ENCODE measurements around the gene RPUSD2. TPM values are rescaled to one million over a fixed set of nuclear protein-coding genes. Genes with fewer than 3 reads are reported as not detected.

Gene RPUSD2
- total and polyA plus RNA-seq, 7 experiments from 2014 or later: 10.6 to 25.9 (median 18.4) TPM

DNA sequence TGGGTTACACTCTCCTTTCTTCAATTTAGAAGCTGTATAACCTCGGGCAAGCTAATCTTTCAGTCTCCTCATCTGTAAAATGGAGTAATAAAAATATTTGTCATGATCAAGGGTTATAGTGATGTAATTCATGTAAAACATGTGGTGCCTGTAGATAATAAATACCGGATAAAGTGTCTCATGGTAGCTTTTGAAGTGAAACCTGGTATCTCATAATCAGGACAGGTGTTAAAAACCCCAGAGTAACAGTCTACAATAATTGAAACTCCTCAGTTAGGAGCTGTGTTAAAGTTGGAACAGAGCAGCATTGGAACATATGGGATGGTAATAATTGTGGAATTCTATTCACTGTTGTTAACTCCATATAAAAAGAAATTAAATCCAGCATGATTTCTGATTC, 24.1 kb downstream of the RPUSD2 start:
- no peak overlapping the region for H3K27ac ChIP-seq (ENCODE audit: low read depth, low read length)
- Mint-ChIP-seq H3K27ac (peak overlapping the region; percentile 91 to 100 (median 98)), H3K4me1 (peaks cover 13 to 41% (median 25%) of the 10 kb centered on the region in 7 donors)

DNA sequence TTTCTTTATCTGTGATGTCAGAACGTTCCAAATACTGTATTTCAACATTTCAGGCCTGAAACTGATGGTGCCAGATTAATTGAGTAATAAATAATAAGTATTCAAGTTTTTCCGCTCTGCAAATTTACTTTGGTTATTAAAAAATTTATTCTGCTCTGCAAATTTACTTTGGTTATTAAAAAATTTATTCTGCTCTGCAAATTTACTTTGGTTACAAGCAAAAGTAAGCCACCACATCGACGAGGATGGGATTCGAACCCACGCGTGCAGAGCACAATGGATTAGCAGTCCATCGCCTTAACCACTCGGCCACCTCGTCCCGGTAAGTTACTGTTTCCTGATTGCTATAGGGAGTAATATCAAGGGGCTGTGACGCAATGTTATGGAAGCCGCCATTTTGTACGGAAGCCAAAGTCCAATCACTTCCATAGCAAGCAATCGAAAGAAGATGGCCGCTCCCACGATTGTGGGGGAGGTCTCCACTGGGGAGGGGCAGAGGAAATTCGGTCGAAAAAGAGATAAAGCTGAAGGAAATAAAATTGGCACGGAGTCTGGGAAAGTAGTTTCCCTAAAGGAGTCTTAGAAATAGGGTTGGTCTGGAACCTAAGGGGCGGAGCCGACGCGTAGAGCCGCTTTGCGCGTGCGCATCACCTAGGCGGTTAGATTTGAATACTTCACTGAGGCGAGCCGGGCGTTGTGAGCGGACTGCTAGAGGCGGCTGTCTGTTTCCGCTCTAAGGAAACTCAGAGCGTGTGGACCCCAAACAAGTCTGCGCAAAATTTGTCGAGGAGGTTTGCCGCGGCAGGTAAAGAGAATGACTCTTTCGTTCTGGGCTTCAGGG, 24.7 kb downstream of the RPUSD2 start, which contains the start of gene KNL1:
KNL1 (plus strand) TSS at position 662 of the 841 bp plus-strand sequence. CDS start 8,683 bp downstream, outside the sequence.
- ChIA-PET POLR2A (interaction anchor here (0.9 to 2.9 kb wide), 4 partner anchors 16 to 213 kb away, joined by 4 to 12 read pairs (median 8); partner anchors contain the start of genes CCDC32, DNAJC17, RPUSD2 and ZFYVE19), CTCF (interaction anchor here (1.9 to 3.0 kb wide), 2 partner anchors 29 to 188 kb away, joined by 5 to 13 read pairs; partner anchors contain the start of gene CCDC32)
- Histone ChIP-seq H3K27ac (ENCODE audit: low read depth, low read length) (peak within 1 kb of the TSS; percentile 83), H3K36me3 (ENCODE audit: control insufficient read depth in 2 of 3, insufficient read depth in 3 of 3, low read length in 3 of 3) (no peaks in the 10 kb centered on the region), H3K4me3 (ENCODE audit: low read length) (peak within 1 kb of the TSS; percentile 98), H3K4me1 (ENCODE audit: control insufficient read depth in 2 of 2, insufficient read depth in 2 of 2, low read length in 2 of 2) (peaks cover 11 to 12% of the 10 kb centered on the region in 2 donors), H3K9me3 (ENCODE audit: control insufficient read depth in 2 of 3, low read length in 3 of 3) (no peaks in the 10 kb centered on the region), H3K27me3 (ENCODE audit: control insufficient read depth in 2 of 2, insufficient read depth in 2 of 2, low read length in 2 of 2) (no peaks in the 10 kb centered on the region)
- H3K36me3 Mint-ChIP-seq: peaks cover 0 to 1% (median 0%) of the 10 kb centered on the region in 5 donors
- H3K27me3 Mint-ChIP-seq: peaks cover 0 to 12% (median 6%) of the 10 kb centered on the region in 5 donors
- DNase-seq: peak; percentile 83 to 94 (median 91)
- intact Hi-C loops (cut with micrococcal nuclease): loop anchor here (1.0 to 10.0 kb wide), 14 partner anchors 25 to 809 kb away; partner anchors contain the start of genes CCDC32 (in 2 of the 2), DNAJC17 (in 2 of the 2), RAD51 (in 2 of the 2) and RPUSD2 (in 2 of the 2)
- H3K4me1 Mint-ChIP-seq: peaks cover 13 to 41% (median 25%) of the 10 kb centered on the region in 7 donors
- ATAC-seq: peak; percentile 85
- H3K27ac Mint-ChIP-seq: peak within 1 kb of the TSS; percentile 91 to 100 (median 98)
- H3K4me3 Mint-ChIP-seq: peak within 1 kb of the TSS; percentile 91 to 99 (median 96)
- H3K9me3 Mint-ChIP-seq: peaks cover 0 to 5% (median 0%) of the 10 kb centered on the region in 11 donors

More for the DNA sequence above, 24.1 kb downstream of the RPUSD2 start:
- H3K27me3 Mint-ChIP-seq: peaks cover 0 to 12% (median 6%) of the 10 kb centered on the region in 5 donors
- ChIA-PET POLR2A (interaction anchor here (0.9 to 2.9 kb wide), 5 partner anchors 15 to 214 kb away, joined by 3 to 12 read pairs (median 7); partner anchors contain the start of genes CCDC32, DNAJC17, RPUSD2 and ZFYVE19), CTCF (interaction anchor here (0.7 to 3.0 kb wide), 3 partner anchors 28 to 189 kb away, joined by 3 to 13 read pairs (median 5); partner anchors contain the start of gene CCDC32)
- peaks cover 0 to 5% (median 0%) of the 10 kb centered on the region in 11 donors for H3K9me3 Mint-ChIP-seq
- no peak for ATAC-seq
- DNase-seq: no peak
- H3K9me3 ChIP-seq (ENCODE audit: control insufficient read depth in 2 of 3, low read length in 3 of 3): no peaks in the 10 kb centered on the region
- peaks cover 11 to 12% of the 10 kb centered on the region in 2 donors for H3K4me1 ChIP-seq (ENCODE audit: control insufficient read depth in 2 of 2, insufficient read depth in 2 of 2, low read length in 2 of 2)
- intact Hi-C loops (cut with micrococcal nuclease): loop anchor here (1.0 to 10.0 kb wide), 7 partner anchors 24 to 808 kb away; partner anchors contain the start of genes RPUSD2 (in 2 of the 2), VPS18 (in 2 of the 2), C15orf62 (in 1 of the 2) and FSIP1 (in 1 of the 2)
- H3K4me3 ChIP-seq (ENCODE audit: low read length): peak overlapping the region; percentile 98
- H3K4me3 Mint-ChIP-seq: peak overlapping the region in 8 of 10 donors; percentile 92 to 99 (median 96)
- peaks cover 0 to 1% (median 0%) of the 10 kb centered on the region in 5 donors for H3K36me3 Mint-ChIP-seq
- no peaks in the 10 kb centered on the region for H3K36me3 ChIP-seq (ENCODE audit: control insufficient read depth in 2 of 3, insufficient read depth in 3 of 3, low read length in 3 of 3)
- H3K27me3 ChIP-seq (ENCODE audit: control insufficient read depth in 2 of 2, insufficient read depth in 2 of 2, low read length in 2 of 2): no peaks in the 10 kb centered on the region

DNA sequence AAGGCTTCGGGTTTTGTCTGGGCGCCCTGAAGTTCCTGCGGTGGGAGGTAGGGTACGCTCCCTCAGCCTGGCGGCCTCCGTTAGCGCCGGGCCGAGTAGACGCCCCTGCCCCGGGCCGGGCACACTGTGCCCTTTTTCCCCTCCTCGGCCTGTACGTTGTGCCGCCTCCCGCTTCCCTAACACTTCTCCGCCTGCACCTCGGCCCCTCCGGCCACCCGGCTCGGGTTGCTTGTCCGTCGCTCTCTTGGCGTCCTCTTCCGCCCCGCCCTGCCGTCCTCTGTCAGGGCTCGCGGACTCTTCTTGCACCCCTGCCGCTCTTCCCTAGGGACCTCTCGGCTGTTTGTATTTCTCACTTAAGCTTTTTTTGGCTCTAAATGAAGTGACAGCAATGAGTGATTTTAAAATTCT, 25.3 kb downstream of the RPUSD2 start:
- Mint-ChIP-seq H3K27ac (peak overlapping the region; percentile 85 to 100 (median 98)), H3K4me3 (peak overlapping the region; percentile 91 to 99 (median 96)), H3K9me3 (peaks cover 0 to 5% (median 0%) of the 10 kb centered on the region in 11 donors), H3K4me1 (peaks cover 13 to 40% (median 24%) of the 10 kb centered on the region in 7 donors), H3K27me3 (peaks cover 0 to 12% (median 6%) of the 10 kb centered on the region in 5 donors), H3K36me3 (peaks cover 0 to 1% (median 0%) of the 10 kb centered on the region in 5 donors)
- DNase-seq (peak in 1 of 9 donors; percentile 18), ATAC-seq (peak; percentile 59)
- intact Hi-C loops (cut with micrococcal nuclease): loop anchor here (1.0 to 10.0 kb wide), 11 partner anchors 29 to 810 kb away; partner anchors contain the start of genes CCDC32 (in 2 of the 2), DNAJC17 (in 2 of the 2), RAD51 (in 2 of the 2) and ZFYVE19 (in 2 of the 2)
- Histone ChIP-seq H3K27ac (ENCODE audit: low read depth, low read length) (peak overlapping the region; percentile 83), H3K9me3 (ENCODE audit: control insufficient read depth in 2 of 3, low read length in 3 of 3) (no peaks in the 10 kb centered on the region), H3K4me1 (ENCODE audit: control insufficient read depth in 2 of 2, insufficient read depth in 2 of 2, low read length in 2 of 2) (peaks cover 11 to 12% of the 10 kb centered on the region in 2 donors), H3K36me3 (ENCODE audit: control insufficient read depth in 2 of 3, insufficient read depth in 3 of 3, low read length in 3 of 3) (no peaks in the 10 kb centered on the region), H3K4me3 (ENCODE audit: low read length) (peak overlapping the region; percentile 98), H3K27me3 (ENCODE audit: control insufficient read depth in 2 of 2, insufficient read depth in 2 of 2, low read length in 2 of 2) (no peaks in the 10 kb centered on the region)
- ChIA-PET CTCF (no interaction called here), POLR2A (interaction anchor here (2.9 kb wide), 1 partner anchor 25 kb away, joined by 12 read pairs; the partner anchor contains the start of gene RPUSD2)

DNA sequence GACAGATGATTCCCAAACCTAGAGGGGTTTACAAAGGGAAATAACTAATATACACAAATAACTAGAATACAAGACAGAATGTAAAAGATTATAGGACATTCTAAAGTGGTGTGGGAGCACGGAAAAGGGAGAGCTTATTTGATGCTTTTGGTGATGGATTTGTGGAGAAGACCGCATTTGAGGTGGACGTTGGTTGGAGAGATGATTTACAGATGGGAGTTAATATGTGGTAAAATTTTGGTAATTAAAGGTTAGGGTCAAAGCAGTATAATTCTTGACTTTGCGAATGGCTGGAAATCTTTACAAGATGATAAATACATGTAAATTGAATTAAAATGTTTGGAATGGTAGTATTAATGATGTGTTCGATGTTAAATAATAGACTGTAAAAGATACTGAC, 26.1 kb downstream of the RPUSD2 start:
- no peaks in the 10 kb centered on the region for H3K27me3 ChIP-seq (ENCODE audit: control insufficient read depth in 2 of 2, insufficient read depth in 2 of 2, low read length in 2 of 2)
- Mint-ChIP-seq H3K27ac (peak overlapping the region in 1 of 9 donors; percentile 100), H3K4me3 (peak overlapping the region in 9 of 10 donors; percentile 91 to 99 (median 95)), H3K9me3 (peaks cover 0 to 5% (median 0%) of the 10 kb centered on the region in 11 donors), H3K4me1 (peaks cover 9 to 34% (median 19%) of the 10 kb centered on the region in 7 donors), H3K36me3 (peaks cover 0 to 1% (median 0%) of the 10 kb centered on the region in 5 donors), H3K27me3 (peaks cover 0 to 12% (median 6%) of the 10 kb centered on the region in 5 donors)
- intact Hi-C loops (cut with micrococcal nuclease): loop anchor here (2.0 to 10.0 kb wide), 3 partner anchors 154 to 810 kb away; partner anchors contain the start of genes BAHD1 (in 1 of the 2), FSIP1 (in 1 of the 2) and VPS18 (in 1 of the 2)
- POLR2A ChIA-PET: interaction anchor here (2.9 kb wide), 1 partner anchor 26 kb away, joined by 12 read pairs; the partner anchor contains the start of gene RPUSD2
- no peaks in the 10 kb centered on the region for H3K9me3 ChIP-seq (ENCODE audit: control insufficient read depth in 2 of 3, low read length in 3 of 3)
- H3K4me1 ChIP-seq (ENCODE audit: control insufficient read depth in 2 of 2, insufficient read depth in 2 of 2, low read length in 2 of 2): peaks cover 11% of the 10 kb centered on the region in 2 donors
- no peak for DNase-seq
- CTCF ChIA-PET: no interaction called here
- no peak overlapping the region for H3K4me3 ChIP-seq (ENCODE audit: low read length)
- ATAC-seq: no peak
- no peak overlapping the region for H3K27ac ChIP-seq (ENCODE audit: low read depth, low read length)
- H3K36me3 ChIP-seq (ENCODE audit: control insufficient read depth in 2 of 3, insufficient read depth in 3 of 3, low read length in 3 of 3): no peaks in the 10 kb centered on the region

DNA sequence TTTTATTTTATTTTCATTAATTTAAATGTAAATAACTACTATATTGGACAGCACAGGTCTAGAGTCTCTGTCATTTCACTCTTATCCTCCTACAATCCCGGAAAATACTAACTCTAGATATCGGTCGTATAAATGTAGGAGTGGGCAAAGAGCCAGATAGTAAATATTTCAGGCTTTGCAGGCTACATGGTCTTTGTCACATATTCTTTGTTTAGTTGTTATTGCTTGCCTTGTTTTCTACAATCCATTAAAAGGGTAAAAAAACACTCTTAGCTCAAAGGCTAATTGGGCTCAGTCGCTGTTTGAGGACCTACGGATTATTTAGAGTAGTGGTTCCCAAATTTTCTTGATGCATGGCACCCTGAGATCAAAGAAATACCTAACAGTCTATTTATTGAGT, 26.7 kb downstream of the RPUSD2 start:
- ChIA-PET CTCF (no interaction called here), POLR2A (no interaction called here)
- Mint-ChIP-seq H3K4me3 (peak overlapping the region in 1 of 10 donors; percentile 56), H3K36me3 (peaks cover 0 to 1% (median 0%) of the 10 kb centered on the region in 5 donors), H3K27ac (no peak overlapping the region), H3K4me1 (peaks cover 7 to 34% (median 17%) of the 10 kb centered on the region in 7 donors), H3K27me3 (peaks cover 0 to 12% (median 6%) of the 10 kb centered on the region in 5 donors), H3K9me3 (peaks cover 0 to 5% (median 0%) of the 10 kb centered on the region in 11 donors)
- H3K4me1 ChIP-seq (ENCODE audit: control insufficient read depth in 2 of 2, insufficient read depth in 2 of 2, low read length in 2 of 2): peaks cover 8 to 11% of the 10 kb centered on the region in 2 donors
- H3K27me3 ChIP-seq (ENCODE audit: control insufficient read depth in 2 of 2, insufficient read depth in 2 of 2, low read length in 2 of 2): no peaks in the 10 kb centered on the region
- DNase-seq (no peak), ATAC-seq (no peak)
- H3K4me3 ChIP-seq (ENCODE audit: low read length): no peak overlapping the region
- intact Hi-C loops (cut with micrococcal nuclease): loop anchor here (2.0 to 10.0 kb wide), 3 partner anchors 155 to 811 kb away; partner anchors contain the start of genes BAHD1 (in 1 of the 2), FSIP1 (in 1 of the 2) and VPS18 (in 1 of the 2)
- no peaks in the 10 kb centered on the region for H3K9me3 ChIP-seq (ENCODE audit: control insufficient read depth in 2 of 3, low read length in 3 of 3)
- no peaks in the 10 kb centered on the region for H3K36me3 ChIP-seq (ENCODE audit: control insufficient read depth in 2 of 3, insufficient read depth in 3 of 3, low read length in 3 of 3)
- no peak overlapping the region for H3K27ac ChIP-seq (ENCODE audit: low read depth, low read length)
